Measurements from ENCODE around the gene ESR2.

The ESR2 gene

DNA sequence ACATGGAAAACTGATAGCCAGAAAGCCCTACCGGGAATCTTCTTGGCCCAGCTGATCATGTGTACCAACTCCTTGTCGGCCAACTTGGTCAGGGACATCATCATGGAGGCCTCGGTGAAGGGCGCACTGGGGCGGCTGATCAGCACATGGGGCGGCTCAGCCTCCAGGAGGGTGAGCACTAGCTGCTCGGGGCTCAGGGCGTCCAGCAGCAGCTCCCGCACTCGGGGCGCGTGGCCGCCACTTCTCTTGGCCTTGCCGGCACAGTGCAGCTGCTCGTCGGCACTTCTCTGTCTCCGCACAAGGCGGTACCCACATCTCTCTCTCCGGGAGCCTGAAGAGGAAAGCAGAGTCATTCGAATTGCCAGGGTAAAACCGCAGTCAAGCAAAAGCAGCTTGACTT, 33.8 kb downstream of the ESR2 start:
- DNase-seq: no peak

DNA sequence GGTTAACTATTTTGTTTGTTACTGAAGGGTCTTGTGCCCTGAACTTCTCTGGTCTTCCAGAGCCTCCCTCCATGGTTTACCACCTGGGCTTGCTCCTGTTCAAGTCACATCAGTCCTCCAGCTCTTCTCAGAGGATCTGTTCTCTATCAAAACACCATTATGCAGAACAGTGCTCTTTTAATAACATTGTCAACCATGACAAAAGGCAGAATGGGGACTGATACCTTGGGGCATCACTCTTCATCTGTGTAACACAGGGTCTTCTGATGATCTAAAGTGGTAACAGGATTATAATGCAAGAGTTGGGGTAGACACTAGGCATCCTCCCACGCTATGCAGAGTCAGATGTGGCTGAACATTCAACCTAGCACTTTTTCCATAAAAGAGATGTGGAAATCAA, 38.4 kb downstream of the ESR2 start:
- DNase-seq: no peak

DNA sequence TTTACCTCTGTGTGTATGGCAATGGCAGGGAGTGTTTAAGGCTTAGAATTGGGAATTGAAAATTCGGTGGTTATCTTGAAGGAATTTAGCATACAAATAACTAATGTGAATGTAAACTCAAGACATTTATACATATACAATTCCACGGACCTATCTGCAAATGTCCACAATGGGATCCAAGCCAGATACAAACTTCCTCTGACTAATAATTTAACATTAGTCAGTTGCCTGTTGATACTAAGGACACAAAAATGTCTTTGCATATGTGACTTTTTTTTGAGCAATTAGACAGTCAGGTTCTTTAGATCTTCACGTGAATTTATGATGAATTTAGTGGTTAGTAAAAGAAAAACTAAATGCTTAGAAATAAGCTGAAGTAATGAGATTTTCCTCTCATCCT, 40.5 kb downstream of the ESR2 start:
- DNase-seq: no peak

DNA sequence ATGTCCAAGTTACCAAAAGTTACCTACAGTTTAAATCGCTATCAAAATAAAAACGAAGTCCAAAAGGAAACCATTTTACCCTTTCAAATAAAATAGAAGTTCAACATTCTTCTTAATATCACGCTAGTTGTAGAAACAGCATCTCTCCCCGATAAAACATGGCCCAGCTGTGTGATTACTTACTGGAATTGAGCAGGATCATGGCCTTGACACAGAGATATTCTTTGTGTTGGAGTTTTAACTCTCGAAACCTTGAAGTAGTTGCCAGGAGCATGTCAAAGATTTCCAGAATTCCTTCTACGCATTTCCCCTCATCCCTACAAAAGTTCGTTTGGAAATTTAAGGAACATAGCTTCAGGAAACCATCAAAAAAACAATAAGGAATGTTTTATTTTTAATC, 44.8 kb downstream of the ESR2 start:
- no peak for DNase-seq

DNA sequence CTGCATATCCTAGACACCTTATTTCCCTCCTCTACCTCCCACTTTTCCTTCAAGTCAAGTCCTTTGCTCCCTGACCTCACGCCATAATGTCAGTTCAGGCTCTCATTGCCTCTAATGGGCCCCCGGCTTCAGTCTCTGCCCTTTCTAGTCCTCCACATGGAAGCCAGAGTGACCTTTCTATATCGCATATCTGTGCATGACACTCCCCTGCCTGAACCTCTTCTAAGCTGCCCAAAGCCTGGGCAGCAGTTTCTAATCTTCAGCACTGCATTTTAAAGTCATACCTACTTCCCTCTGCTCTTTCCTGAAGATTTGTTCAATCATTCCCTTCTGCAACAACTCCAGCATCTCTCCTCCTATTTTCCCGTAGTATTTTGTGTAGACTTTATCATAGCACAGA, 45.5 kb downstream of the ESR2 start:
- DNase-seq: no peak

DNA sequence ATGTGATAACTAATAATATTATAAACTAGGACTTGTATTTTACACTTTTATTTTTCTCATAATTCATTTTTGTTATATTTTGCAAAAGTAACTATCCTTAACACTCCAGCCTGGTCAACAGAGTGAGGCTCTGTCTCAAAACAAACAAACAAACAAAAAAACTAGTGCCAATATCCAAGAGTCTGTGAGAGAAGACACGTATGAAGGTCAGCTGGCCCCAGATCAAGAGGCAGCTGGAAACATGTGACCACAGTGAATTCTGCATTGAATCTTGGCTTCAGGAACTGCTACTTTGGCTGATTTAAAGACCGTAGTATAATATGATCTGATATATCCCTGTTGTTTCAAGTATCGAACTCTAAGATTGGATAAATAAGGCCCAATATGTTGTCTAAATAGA, 47.0 kb downstream of the ESR2 start:
- DNase-seq: no peak

DNA sequence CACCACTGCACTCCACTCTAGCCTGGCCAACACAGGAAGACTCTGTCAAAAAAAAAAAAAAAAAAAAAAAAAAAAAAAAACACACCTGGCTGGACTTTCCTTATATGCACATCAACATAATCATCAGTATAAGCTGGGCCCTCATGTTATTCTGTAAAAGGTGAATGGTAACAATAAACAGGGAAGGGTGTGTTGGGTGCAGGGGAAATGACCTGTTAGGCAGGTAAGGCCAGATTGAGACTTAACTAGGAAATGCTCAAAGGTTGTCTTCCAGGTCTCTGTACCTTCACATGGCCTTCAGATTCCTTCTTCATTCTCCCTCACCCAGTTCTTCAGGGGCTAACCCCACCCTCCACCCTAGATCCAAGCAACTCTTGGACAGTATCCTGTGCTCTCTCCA, 47.5 kb downstream of the ESR2 start:
- DNase-seq: no peak

DNA sequence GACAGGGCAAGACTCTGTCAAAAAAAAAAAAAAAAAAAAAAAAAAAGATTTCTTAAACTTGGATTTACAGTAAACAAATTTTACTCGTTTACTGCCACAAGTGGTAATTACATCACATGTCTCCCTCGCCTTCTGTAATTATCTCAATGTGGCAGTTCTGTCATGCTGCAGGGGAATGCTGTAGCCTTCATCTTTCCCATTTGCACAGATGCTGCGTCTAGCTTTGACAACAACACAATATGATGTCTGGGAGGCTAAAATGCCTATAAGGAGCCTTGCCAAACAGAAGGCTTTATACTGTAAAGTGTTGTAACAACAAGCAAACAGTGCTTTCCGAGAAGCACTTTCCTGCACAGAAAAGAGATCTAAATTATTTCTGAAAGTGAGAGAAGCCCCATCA, 48.7 kb downstream of the ESR2 start:
- DNase-seq: no peak

DNA sequence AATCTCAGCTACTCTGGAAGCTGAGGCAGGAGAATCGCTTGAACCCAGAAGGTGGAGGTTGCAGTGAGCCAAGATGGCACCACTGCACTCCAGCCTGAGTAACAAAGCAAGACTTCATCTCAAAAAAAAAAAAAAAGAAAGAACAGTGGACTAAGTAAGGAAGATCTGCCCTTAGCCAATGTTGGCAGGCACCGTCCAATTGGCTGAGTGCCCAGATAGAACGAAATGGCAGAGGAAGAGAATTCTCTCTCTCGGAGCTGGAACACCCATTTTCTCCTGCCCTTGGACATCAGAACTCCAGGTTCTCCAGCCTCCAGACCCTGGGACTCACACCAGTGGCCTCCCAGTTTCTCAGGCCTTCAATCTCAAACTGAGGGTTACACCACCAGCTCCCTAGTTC, 49.9 kb downstream of the ESR2 start:
- no peak for DNase-seq

DNA sequence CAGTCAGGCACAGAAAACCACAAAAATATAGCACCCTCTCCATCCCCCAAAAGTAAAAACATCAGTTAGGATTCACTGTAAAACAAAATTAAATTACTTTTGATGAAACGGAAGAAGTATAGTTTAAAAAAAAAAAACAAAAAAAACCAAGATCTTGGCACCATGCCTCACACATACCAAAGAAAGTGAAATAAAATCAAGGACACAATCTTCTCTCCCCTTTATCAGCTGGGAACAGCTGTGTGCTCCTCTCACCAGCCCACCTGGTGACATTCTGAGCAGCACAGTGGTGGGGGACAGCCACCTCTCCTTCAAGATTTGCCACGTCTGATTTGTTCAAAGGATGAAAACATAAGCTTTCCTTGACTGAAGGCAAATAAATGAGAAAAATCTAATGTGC, 55.5 kb downstream of the ESR2 start:
- DNase-seq: no peak

DNA sequence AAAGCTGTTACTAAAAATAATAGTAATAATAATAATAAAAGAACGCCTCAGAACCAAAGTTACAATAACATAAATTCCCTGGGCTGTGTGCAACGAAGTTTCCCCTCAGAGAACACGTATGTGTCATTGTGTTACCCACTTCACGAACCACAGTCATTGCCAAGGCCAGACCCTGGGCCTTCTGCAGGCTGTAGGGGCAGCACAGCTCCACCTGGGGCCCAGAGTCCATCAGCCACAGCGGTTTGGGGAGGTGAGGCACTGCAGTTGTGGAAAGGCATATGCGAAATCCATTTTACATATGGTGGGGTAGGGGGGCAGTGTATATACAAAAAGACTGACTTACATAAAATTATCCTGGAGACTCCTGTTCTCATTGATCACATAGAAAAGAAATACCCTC, 56.1 kb downstream of the ESR2 start:
- DNase-seq: no peak

DNA sequence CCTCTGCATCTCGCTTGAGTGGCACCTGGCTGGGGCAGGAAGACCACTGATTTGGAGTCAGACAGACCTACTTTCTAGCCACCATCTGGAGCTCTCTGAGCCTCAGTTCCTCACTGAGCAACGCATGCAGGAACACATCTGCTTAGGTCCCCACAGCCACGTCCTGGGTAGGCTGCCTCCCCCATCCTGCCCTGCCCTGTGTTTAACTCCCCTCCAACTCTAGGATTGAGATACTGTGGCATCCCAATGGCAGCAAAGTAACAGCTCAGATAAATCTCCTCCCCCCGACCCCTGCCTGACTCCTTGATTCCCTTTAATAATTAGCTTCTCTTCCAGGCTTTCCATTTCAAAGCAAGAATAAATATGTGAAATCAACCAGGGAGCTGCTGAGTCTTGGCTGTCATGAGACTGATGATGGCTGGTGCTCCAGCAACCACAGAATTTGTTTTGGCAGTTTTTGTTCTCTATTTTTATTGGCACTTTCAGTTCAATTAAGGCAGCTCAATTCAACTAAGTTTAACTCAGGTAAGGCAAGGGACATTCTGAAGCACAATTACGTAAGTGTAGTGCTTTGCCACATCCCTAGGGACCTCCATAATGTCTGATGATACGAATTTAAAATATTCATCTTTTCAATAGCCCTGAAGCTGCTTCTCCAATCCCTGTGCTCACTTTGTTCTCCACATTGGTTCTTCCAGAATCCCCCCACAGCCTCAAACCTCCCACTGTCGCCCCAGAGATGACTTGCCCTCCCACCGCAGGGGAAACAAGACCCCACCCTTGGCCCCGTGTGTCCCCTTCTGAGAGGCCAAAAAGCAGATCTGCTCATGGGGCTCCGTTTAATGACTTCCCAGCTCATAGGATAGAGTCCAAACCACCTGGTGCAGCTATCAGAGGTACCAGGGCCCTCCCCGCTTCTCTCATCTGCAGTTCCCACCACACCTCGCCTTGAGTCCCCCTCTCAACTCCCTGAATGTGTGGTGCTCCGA, 58.2 kb downstream of the ESR2 start:
- no peak for DNase-seq

DNA sequence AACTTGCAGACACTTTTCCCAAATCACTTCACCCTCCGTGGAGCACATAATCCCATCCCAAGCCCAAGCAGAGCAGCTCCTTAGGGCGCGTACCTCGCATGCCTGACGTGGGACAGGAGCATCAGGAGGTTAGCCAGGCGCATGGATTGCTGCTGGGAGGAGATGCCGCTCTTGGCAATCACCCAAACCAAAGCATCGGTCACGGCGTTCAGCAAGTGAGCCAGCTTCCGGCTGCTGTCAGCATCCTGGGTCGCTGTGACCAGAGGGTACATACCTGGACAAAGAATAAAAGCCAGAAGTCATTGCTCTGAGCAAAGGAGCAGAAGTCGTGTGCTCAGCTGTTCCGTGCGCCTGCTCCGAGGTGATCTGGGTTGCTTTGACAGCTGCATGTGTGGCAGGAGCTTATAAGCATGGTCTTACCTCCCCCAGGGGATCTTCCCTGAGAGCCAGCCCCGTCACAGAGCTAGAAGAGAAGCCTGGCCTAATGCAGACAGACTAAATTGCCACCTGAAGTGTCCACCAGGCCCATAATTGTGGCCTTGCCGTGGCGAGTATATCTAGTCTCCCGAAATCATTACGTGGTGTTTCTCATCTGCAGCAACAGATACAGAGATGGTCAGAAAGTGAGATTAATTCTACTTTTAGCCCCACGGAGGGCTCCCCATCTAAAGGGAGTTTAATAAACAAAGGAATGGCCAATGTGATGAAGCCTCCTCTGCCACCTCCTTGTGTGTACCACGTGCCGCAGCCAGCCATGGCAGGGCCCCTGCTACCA, 59.1 kb downstream of the ESR2 start:
- DNase-seq: no peak

DNA sequence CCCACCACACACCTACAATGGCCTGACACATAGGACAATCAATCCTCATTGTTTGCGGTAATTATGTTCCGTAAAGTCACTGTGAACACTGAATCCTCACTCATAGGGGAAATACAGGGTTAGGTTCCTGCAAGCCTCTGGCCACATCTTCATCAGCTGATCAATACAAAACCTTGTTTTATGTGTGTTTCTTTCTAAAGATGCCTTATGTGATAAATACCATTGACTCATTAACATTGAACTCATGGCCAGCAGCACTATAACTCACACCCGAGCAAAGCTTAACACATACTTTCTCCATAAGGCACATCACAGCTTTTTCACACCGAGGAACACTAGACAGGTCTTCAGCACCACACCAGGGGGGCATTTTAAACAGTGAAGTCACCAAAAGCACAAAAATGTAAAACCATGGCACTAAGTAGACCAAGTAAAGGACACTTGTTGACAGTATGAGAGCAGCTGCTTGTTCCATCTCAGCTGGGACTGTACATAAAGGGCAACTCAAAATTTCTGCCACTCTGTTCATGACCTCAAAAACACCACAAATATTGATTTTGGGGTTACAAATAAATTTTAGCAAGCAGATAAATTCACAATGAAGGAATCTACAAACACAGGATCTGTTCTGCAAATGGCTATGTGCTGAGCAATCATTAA, 60.5 kb downstream of the ESR2 start:
- no peak for DNase-seq

DNA sequence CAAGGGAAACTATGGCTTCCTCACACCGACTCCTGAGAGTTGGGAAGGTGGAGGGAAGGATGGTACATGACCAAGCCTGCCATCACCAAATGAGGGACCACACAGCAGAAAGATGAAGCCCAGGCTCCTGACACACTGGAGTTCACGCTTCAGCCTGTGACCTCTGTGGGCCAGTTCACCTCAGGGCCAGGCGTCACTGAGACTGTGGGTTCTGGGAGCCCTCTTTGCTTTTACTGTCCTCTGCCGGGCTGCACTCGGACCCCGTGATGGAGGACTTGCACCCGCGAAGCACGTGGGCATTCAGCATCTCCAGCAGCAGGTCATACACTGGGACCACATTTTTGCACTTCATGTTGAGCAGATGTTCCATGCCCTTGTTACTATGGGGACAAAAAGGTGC, 61.2 kb downstream of the ESR2 start:
- no peak for DNase-seq

DNA sequence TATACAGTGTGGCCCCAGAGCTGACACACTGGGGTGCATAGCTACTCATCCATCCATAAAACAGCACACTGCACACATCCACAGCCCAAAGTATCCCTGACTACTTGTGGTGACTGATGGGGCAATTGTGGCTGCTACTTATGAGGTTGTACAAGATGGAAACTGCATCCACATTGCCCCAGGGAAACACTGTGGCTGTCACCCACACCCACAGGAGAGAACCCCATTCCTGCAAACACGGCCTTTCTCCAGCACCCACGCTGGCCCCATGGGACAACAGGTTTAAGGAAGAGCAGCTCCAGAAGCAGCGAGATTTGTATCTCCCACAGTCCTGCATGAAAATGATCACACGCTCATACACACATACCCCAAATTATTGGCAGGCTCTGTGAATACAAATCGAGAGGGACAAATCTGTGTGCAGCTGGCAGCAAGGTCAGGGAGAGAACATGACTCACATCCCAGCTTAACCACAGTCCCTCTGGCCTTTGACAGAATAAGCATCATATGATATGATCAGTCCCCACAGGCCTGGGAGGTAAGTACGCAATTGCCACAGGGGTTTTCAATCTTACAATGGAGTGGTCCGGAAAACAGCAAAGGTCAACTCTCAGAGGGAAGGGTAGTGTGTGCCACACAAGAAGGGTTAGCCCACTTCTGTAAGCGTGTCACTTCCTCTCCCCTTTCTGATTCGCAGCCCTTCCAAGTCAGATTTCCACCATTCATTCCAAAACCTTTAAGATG, 61.9 kb downstream of the ESR2 start:
- DNase-seq: no peak

DNA sequence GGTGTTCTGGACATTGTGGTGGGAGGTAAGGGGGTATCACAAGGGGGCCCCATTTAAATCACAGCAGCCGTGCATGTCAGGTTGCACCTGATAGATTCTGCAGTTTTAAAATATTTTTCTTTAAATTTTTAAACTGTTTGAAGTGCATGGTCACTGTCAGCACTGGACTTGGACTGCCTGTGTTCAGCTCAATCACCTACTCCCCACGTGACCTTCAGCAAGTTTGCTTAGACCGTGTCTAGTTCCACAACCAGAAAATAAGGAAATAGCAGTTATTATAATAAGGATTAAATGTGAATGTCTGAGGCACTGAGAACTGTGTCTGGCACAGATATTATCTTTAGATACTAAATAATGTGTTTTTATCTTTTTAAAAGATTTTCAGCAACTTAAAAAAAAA, 64.7 kb downstream of the ESR2 start:
- no peak for DNase-seq

DNA sequence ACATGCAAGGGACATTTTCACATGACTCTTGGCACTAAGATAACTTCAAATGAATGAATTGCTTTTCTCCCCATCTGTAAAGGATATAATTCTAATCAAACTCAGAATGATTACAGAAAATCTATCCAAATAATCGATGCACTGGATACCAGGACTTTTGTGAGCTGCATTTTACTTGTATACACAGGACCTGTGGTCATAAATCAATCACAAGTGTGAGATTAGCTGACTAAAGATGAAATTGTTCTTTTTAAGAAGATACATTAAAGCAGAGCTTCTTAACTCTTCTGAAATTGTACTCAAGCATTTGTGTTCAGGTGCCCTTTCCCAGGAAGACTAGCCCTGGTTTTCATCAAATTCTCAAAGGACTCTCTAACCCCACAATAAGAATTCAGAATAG, 66.3 kb downstream of the ESR2 start:
- DNase-seq: no peak

DNA sequence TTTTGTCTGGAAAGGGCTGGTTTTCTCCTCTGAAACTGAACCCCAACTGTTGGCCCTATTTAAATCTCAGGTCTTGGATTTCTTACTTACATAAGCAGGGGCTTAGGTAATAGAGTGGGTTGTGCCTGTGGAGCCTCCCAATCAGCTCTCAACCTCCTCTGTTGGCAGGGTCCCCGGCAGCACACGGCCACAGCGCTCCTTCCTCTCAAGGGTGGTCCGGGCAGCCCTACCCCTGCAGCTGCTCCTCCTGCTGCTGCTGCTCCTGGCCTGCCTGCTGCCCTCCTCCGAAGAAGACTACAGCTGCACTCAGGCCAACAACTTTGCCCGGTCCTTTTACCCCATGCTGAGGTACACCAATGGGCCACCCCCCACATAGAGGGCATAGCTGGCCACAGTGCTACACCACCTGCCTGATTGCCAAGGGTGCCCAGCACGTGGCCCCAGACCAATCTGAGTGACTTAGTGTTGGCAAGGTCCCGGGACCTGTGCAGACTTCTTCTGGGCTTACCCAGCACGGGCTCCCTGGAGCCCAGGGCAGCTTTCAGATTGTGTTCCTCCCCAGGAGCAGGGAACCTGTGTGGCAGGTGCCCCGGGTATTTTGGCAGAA, 68.9 kb downstream of the ESR2 start:
- no peak for DNase-seq

DNA sequence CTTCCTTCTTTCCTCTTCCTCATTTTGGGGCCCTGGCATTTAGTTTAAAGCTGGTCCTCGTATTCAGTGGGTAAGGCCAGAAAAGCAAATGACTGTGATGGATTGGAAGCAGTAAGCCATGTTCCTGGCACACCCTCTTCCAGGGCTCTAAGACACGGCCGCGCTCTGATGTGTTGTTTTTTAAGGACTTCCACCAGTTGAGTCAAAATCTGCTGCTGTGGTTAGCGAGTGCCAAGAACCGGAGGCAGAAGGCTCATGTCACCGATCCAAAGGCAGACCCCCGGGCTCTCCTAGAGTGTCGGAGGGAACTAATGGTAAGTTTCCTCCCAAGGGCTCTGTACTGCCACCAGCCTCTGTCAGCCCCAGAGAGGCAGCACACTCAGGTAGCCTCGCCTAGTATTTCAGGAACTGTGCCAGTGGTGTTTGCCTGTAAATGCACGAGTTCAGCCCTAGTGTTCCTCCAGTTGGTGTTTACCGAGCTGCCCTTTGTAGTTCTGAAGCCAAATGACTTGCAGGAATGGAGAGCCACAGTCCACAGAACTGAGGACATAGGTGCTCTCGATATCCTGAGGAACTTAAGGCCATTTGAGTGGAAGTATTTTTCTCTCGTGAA, 72.7 kb downstream of the ESR2 start:
- no peak for DNase-seq

DNA sequence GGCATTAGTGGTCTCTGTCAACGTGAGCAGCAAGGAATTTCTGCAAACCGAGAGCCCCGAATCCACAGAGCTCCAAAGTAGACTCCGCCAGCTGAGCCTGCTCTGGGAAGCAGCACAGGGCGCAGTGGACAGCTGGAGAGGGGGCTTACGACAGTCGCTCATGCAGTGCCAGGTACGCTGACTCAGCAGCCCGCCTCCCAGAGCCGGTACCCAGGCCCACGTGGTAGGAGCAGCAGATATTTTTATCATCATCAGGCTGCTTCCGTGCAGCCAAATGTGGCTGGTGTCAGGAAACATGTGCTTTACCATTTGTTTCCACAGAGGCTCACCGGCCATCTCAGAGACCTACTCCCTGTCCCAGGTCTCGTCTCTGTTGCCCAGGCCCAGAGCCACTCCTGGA, 73.7 kb downstream of the ESR2 start:
- DNase-seq: no peak

DNA sequence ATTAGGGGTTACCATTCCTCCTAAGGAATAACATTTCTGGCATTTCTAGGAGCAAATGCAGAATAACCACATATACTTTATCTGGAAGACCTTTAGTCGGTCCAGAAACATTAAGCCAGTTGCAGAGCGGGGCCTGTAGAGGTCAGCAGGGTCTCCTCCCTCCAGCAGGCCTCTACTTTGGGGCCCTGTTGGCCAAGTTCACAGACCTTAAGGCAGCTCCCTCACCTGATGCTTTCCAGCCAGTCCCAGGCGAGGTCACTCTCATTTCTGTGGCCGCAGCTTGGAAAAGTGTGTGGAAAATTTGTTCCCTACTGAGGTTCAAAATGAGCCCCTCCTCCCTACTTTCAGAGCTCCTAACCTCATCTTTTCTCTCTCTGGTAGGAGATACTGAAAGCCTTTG, 74.1 kb downstream of the ESR2 start:
- no peak for DNase-seq
